SK-N-SH treated with all-trans-retinoic acid at 6 μM for 48 hours (cell line): ENCODE data around the gene MARS1.

Source experiments
- OSR1 ChIP-seq: fragments of 250-450 bp; sonication (Bioruptor Pico); IDR thresholded peaks from 2 replicates; pipeline ENCODE4 v1.8.0; 2022; ENCODE audit warnings: moderate library complexity, mild to moderate bottlenecking, inconsistent platforms
- ZNF8 ChIP-seq: fragments of 450-650 bp; formaldehyde crosslinking; IDR thresholded peaks from 2 replicates; pipeline ENCODE4 v1.5.0; 2020; ENCODE audit warnings: mild to moderate bottlenecking, moderate library complexity

DNA sequence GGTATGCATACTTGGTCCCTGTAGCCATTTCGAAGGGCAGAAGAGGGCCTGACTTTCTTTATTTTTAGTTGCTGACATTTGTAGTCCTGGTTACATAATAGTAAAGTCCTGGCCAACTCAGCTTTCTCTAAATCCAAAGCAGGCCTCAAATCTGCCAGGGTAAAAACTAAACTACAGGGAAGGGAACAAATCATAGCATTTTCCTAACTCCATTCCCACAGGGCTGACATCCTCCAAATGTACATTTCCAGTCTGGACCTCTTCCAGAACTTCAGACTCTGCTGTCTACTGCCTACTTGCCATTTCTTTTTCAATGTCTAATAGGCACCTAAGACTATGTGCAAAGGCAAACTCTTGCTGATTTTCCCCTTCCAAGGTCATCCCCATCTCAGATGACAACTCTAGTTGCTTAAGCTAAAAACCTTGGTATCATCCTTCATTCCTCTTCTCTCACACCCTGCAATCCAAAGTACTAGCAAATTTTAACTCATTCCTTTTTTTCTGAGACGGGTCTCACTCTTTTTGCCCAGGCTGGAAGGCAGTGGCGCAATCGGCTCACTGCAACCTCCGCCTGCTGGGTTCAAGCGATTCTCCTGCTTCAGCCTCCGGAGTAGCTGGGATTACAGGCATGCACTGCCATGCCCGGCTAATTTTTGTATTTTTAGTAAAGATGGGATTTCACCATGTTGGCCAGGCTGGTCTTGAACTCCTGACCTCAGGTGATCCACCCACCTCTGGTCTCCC lies 30.5 kb downstream of the MARS1 start:
- TF ChIP-seq ZNF8 (CRISPR knock-in tag) (no peak), OSR1 (CRISPR knock-in tag) (no peak)
